Fibroblast of villous mesenchyme (primary cell): ENCODE results near the gene MAN1C1. TPM values are rescaled to one million over a fixed set of nuclear protein-coding genes. Genes with fewer than 3 reads are reported as not detected.

ENCODE experiments used
- DNase-seq: peaks from one replicate; pipeline ENCODE4 v3.0.0-alpha.2; 2010; ENCODE audit warnings: low read depth
- H3K4me3 ChIP-seq: 2 replicates; pipeline ENCODE4 v1.5.1; 2011; ENCODE audit warnings: low read depth, mild to moderate bottlenecking, low read length
- total RNA-seq: library from RNA; depleted of rRNA; stranded (reverse); fragments of >200 nt; gene quantifications from 2 replicates; pipeline ENCODE4 v1.2.3, GENCODE V29; 2012
- TF ChIP-seq, protein P1 (sequence below): IDR thresholded peaks from 2 replicates; pipeline ENCODE4 v1.5.1; 2012; ENCODE audit warnings: low read depth, mild to moderate bottlenecking, low read length; ENCODE audit not compliant: insufficient read depth

The MAN1C1 gene
- total RNA-seq, 1 donor, result 5.2 TPM

DNA sequence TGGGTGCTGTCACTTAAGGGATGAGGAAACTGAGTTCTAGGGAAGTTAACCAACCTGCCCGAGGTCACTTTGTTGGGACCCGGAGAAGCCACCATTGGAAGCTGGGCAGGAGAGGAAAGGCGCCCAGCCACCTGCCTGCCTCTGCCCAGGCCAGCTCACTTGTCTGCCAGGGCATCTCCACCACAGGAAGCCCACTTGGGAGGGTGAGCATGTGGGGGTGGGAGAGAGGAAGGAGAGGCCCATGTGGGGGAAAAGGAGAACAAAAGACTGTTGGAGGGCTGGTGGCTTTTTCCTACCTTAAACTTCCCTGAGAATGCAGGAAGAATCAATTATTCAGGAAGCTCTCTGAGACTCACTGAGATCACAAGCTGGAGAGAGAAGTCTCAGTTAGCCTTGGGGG, 139.6 kb downstream of the MAN1C1 start:
- TF ChIP-seq, protein P1, sequence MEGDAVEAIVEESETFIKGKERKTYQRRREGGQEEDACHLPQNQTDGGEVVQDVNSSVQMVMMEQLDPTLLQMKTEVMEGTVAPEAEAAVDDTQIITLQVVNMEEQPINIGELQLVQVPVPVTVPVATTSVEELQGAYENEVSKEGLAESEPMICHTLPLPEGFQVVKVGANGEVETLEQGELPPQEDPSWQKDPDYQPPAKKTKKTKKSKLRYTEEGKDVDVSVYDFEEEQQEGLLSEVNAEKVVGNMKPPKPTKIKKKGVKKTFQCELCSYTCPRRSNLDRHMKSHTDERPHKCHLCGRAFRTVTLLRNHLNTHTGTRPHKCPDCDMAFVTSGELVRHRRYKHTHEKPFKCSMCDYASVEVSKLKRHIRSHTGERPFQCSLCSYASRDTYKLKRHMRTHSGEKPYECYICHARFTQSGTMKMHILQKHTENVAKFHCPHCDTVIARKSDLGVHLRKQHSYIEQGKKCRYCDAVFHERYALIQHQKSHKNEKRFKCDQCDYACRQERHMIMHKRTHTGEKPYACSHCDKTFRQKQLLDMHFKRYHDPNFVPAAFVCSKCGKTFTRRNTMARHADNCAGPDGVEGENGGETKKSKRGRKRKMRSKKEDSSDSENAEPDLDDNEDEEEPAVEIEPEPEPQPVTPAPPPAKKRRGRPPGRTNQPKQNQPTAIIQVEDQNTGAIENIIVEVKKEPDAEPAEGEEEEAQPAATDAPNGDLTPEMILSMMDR, result no peak
- H3K4me3 ChIP-seq, result no peak overlapping the region
- no peak for DNase-seq

DNA sequence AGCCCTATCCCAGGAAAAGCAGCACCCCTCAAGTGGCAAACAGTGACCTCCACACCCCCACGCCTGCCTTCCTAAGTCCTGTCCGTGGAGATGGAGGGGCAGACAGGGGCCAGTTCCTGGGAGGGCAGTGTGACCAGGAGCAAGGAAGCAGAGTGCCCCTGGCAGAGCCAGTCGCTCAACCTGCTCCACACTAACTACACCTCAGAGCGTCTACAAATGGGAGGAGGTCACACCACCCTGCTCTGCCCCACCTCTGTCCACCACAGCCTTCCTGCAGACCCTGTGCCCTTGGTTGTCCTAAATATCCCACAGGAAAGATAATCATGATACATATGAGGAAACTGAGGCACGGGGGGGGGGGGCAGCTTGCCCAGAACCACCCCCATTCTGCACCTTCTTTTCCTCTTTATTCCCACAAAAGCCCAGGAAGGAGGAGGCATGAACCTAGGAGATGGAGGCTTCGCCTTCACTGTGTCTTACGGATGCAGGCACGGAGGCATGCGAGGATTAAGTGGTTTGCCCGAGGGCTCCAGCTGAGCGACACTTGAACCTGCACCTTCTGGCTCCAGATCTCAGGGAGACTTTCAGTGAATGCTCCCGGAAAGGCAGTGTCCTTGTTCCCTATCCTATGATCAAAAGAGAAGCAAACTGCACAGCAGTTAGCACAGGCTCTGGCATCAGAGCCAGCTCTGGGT, 140.7 kb downstream of the MAN1C1 start:
- H3K4me3 ChIP-seq, result no peak overlapping the region
- TF ChIP-seq, protein P1, result no peak

DNA sequence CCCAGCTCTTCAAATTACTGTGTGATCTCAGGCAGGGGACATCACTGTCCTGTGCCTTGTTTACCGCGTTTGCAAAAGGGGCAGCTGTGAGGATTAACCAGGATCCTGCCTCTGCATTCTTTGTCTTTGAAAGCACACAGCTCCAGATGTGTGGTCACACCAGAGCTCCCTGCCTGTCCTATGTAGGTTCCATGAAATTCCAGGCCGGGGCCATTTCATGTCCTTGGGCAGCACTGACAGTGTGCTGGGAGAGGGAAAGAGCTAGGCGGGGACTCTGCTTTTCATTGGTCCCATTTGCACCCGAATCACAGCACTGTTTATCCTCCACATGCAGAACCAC, 141.2 kb downstream of the MAN1C1 start:
- TF ChIP-seq, protein P1, result no peak
- no peak for DNase-seq
- no peak overlapping the region for H3K4me3 ChIP-seq

More for the DNA sequence above, 140.7 kb downstream of the MAN1C1 start:
- no peak for DNase-seq

DNA sequence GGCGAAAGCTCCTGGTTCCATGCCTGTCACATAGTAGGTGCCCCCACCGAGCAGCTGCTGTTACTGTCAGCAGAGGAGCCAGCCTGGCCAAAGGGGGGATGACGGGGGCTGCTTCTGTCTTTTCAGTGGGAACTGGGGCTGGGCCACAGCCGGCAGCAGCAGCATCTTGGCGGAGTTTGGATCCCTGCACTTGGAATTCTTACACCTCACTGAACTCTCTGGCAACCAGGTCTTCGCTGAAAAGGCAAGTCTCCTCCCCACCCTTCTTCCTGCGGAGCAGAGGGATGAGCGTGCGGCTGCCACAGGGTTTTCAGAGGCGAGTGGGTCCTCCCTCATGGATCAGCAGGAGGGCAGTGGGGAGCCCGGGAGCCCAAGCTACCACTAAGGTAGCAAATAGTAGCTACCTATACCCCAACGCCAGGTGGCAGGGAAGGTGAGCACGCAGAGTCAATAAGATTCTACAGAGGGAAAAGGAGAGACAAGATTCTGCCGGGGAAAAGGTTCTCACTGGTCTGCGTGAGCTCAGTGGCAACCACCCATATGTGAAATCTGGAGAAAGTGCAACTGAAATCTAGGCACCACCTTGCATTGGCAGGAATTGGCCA, 142.0 kb downstream of the MAN1C1 start:
- TF ChIP-seq, protein P1, result no peak
- no peak for DNase-seq
- H3K4me3 ChIP-seq, result no peak overlapping the region

DNA sequence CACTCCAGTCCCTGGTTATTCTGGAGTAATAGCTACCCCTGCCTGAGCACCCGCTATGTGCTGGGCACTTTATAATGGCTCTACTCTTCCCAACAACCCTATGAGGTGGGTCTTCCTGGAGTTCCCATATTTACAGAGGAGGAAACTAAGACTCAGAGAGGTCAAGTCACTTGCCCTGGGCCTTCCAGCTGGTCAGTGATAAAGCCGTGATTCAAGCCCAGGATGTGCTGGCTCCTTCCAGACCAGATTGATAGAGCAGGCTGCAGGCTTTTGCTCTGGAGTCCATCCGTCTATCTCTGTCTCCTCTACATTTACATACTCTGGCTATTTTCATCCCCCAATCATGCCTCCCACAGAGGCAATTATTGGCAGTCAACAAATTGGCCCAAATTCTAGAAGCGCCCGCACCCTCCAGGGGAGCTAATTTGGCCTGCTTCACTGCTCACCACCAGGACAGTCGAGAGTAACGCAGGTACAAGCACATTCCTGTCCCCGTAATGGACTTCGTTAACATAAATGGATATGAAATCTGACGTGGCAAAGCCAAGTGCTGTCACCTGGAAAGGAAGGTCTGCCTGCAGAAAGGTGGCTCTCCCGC, 143.6 kb downstream of the MAN1C1 start:
- TF ChIP-seq, protein P1, result no peak
- DNase-seq, result no peak
- no peak overlapping the region for H3K4me3 ChIP-seq

DNA sequence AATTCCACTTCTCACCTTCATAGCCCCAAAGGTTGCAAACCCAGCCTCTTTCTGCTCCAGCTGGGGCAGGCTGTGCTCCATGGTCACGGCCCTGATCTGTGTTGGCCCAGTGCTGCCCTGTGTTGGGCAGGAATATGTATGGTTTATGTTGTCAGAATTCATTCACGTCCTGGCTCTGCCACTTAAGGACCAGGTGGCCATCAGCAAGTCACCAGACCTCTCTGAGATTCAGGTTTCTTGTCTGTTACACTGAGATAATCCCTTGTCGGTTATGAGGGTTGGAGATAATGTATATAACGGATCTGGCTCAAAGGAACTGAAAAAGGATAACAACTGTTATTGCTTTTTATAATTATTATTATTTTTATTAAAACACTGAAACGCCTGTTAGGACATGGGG, 144.3 kb downstream of the MAN1C1 start:
- TF ChIP-seq, protein P1, result no peak
- DNase-seq, result no peak
- no peak overlapping the region for H3K4me3 ChIP-seq
